ENCODE measurements around the gene LRRC59.
"Not testable (repeated sequence)": the region's sequence is repeated elsewhere in the genome, so short reads cannot be mapped to it uniquely, and the experiment has no call there.

LRRC59 gene

DNA sequence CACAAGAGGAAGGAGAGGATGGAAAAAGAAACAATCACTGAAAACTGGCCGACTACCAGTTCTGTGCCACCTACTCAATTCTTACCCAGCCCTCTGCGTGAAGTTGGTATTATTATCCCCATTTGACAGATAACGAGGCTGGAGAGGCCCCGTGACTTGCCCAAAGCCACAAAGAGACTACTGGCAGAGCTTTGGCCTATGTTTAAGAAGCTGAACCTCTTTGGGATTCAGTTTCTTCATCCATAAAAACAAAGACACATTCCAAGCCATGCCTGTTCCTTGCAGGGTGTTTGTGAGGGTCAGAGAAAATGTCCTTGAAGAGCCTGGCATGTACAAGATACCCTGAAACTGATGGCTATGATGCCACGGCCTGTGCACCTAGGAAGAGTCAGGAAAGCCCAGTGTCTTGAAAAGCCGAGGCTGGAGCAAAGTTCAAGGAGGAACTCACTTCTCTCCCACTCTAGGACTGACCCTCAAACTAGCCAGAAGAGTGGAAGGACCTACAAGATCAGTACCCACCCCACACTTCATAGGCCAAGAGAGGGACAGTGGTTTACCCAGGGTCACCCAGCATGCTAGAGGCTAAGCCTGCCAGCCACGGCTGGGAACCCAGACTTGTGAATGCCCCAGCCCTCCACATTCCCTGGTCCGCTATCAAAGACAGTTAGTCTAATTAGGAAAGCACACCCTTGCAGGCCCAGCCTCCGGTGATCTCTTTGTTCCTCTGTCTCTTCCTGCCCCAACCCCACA lies 27.1 kb upstream of the LRRC59 start:
- no peak for DNase-seq

DNA sequence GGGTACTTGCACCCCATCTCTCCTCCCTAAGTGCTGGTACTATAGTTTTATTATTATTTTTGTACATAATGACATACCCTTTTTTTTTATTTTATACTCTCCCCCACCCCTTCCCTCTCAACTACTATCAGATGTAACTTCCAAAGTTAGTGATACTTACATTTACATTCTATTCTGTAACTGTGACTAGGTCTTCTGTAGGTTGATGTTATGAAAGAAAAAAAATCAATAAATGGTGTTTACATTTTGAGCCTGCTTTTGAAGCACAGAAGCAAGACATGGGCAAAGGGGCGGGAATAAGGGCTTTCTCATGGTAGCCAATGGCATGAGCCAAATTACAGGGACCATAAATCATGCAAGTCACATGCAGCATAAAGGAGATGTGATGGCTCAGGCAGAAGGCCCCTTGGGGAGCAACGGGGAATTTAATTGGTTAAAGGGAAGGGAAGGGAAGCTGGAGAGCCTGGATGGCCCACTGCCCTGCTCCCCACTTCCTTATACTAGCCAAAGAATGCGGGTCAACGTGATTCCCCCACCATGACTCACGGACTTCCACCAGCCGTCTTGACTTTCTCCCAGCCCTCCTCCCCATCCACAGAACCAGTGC lies 26.3 kb upstream of the LRRC59 start:
- peak; percentile 99 for DNase-seq

DNA sequence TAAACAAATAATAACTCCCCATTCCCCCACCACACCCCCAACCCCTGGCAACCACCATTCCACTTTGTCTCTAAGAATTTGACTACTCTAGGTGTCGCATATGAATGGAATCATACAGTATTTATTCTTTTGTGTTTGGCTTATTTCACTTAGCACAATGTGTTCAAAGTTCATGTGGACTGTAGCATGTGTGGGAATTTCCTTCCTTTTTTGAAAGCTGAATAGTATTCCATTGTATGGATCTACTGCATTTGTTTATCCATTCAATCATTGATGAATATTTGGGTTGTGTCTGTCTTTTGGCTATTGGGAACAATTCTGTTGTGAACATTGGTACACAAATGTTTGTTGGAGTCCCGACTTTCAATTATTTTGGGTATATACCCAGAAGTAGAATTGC lies 25.4 kb upstream of the LRRC59 start:
- no peak for DNase-seq

GRCh38 chr17:50421308-50422051 lies 24.2 kb upstream of the LRRC59 start:
- peak; percentile 54 for DNase-seq

- peak; percentile 42 for DNase-seq
These were observed 23.2 kb upstream of the LRRC59 start for GRCh38 chr17:50420419-50421112.

DNA sequence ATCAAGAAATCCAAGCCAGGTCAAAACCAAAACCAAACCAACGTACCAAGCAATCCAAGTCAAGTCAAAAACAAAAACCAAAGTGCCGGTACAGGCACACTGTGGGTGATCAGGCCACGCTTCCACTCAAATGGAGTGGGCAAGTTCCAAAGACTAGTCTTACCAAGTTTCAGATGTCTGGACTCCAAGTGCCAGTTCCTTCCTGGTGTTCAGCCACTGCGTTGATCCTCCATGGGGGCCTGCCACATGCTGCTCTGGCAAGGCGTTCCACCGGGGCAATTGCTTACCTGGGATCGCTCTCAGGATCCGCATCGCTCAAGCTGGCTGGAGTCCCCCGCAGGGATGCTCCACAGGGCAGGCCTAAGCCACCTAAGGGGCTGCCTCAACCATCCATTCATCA lies 22.3 kb upstream of the LRRC59 start:
- DNase-seq: not testable (repeated sequence)

DNA sequence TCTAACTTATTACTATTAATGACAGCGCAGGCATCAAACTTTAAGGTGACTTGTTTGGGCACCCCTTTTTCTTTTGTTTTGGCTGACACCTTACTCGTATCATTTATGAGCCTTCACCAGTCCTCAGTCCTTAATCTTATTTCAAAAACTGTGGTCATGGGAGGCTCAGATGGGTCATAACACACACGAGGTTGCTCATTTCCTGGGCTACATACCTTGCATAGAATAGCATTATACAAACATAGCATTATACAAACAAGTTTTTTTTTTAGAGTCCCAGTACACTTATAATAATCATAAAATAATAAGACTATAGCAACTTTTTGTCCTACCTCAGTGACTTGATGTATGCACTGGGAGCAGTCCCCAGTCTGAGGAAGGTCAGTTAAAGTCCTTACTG lies 17.5 kb upstream of the LRRC59 start:
- no peak for DNase-seq

DNA sequence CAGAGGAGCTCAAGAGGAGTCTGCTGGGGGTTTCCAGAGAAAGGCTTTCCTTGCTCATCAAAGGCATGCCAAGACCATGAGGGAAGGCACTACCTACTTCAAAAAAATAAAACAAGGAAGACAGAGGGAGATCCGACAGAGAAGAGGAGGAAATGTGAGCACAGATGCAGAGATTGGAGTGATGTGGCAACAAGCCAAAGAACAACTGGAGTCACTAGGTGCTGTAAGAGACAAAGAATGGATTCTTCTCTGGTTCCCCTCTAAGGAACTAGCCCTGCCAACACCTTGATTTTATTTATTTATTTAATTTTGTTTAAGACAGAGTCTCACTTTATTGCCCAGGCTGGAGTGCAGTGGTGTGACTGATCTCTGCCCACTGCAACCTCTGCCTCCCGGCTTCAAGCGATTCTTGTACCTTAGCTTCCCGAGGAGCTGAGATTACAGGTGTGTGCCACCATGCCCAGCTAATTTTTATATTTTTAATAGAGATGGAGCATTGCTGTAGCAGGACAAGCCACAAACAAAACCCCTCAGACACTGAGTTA lies 14.9 kb upstream of the LRRC59 start:
- no peak for DNase-seq

- no peak for DNase-seq
These were observed 10.6 kb upstream of the LRRC59 start for GRCh38 chr17:50407921-50408320.

- no peak for DNase-seq
These were observed 9.3 kb upstream of the LRRC59 start for GRCh38 chr17:50406578-50406977.

GRCh38 chr17:50405351-50405750 lies 8.0 kb upstream of the LRRC59 start:
- not testable (repeated sequence) for DNase-seq

- DNase-seq: not testable (repeated sequence)
These were observed 2.3 kb upstream of the LRRC59 start for GRCh38 chr17:50399591-50399990.

- DNase-seq: not testable (repeated sequence)
These were observed 1.3 kb upstream of the LRRC59 start for GRCh38 chr17:50398672-50399071.

GRCh38 chr17:50397919-50398285 lies 579 bp upstream of the LRRC59 start:
- DNase-seq: no peak

GRCh38 chr17:50396261-50397110 lies 837 bp downstream of the LRRC59 start:
- DNase-seq: peak; percentile 57

DNA sequence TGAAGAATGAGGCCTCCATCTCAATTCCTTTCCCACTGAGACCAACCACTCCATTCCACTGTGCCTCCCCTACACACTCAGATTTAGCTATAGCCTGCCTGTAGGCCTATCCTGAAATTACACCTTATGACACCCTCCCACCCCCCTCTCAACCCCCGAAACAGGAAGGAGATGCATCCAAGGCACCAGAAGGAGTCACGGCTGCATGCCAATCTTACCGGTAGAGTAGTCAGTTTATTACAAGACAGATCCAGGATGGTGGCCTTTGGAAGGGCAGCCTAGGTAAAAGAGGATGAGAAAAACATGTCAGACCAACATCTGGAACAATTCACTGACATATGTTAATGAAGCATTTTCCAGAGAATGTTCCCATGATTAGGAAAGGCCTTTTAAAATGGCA lies 2.6 kb downstream of the LRRC59 start:
- no peak for DNase-seq

DNA sequence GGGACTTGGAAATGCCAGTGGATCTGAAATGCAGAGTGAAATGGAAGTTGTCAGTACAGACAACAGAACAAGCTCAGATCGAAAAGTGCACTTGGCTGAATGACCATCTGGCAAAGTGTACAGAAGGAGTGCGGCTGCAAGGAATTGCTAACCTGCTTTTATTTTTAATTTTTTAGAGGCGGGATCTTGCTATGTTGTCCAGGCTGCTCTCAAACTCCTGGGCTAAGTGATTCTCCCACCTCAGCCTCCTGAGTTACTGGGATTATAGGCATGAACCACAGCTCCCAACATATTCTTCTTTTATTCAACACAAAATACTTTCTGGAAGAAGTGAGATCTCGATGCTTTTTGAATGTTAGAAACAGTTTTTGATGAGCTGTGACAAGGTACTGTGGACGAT lies 3.6 kb downstream of the LRRC59 start:
- no peak for DNase-seq

DNA sequence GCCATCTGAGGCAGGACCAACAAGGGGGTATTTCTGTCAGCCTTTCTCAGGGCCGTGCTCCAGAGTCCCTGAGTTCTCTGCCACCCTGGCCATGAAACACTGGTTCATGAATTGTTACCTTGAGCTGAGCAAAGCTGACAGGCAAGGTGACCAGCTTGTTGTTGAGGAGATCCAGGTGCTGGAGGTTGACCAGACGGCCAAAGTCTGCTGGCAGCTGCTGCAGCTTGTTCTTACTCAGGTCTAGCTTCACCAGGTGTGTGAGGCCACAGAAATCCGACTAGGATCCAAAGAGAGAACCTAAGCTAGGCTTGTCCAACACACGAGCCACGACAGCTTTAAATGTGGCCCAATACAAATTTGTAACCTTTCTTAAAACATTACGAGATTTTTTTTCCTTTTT lies 4.7 kb downstream of the LRRC59 start:
- no peak for DNase-seq

DNA sequence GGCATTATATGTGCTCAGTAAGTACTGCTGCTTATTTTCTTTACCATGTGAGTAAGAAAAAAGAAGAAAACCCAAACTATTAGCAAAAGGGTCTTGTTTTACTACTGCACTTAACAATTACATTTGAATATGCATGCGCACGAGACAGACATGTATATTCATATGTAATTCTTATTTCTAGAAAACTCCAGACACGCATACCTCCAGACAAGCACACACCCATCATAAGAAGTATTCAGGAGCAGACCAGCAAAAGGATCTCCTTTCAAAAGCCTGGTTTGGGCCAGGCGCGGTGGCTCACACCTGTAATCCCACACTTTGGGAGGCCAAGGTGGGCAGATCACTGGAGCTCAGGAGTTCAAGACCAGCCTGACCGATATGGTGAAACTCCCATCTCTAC lies 7.8 kb downstream of the LRRC59 start:
- DNase-seq: no peak

DNA sequence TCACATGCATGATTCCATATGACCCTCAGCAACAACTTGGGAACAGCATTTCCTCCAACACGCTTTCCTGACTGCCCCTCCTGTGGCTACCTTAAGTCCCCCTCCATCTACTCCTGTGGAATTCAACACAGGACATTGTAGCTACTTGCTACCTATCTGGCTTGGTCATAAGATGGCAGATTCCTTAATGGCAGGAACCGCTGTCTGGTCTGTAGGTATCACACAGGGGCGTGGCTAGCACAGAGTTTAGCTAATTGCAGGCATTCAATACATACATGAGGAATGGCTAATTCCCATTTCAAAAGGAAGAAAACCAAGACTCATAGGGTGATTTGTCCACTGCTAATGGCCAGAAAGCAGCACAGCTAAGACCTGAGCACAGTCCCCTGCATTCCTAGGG lies 8.6 kb downstream of the LRRC59 start:
- no peak for DNase-seq

- DNase-seq: no peak
These were observed 10.8 kb downstream of the LRRC59 start for GRCh38 chr17:50386510-50386909.

DNA sequence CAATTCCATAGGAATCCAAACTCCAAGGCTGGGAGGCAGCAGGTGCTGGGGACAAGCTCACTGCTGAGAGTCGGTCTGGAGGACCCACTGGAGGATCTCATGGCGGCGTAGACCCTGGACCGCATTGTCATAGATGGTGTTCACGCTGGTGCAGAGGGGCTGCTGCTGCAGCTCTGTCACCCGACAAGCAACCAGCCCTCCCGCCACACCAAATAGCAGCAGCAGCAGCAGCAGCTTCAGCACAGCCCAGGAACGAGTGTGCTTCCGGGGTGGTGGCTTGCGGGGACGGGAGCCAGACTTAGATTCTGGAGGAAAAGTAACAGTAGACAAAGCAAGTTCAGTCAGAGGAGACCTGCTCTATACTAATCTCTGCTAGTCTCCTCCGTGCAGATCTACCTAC lies 14.4 kb downstream of the LRRC59 start:
- DNase-seq: no peak
